Astrocyte (in vitro differentiated cells and primary cell): ENCODE results near the gene DCUN1D3. TPM values are rescaled to one million over a fixed set of nuclear protein-coding genes. Genes with fewer than 3 reads are reported as not detected.

Experiments
- DNase-seq: peaks from one replicate; pipeline ENCODE4 v3.0.0-alpha.2; 2010; ENCODE audit warnings: low read depth
- FAIRE-seq: peaks from 2 replicates; lab custom pipeline; 2011; peaks lifted over from hg19 to GRCh38; lab: Jason Lieb, UNC
- H2AFZ ChIP-seq: 2 replicates; pipeline ENCODE4 v1.6.0; 2012; ENCODE audit warnings: low read depth, low read length, inconsistent platforms
- H3K27ac ChIP-seq: 2 replicates; pipeline ENCODE4 v1.5.1; 2011; ENCODE audit warnings: low read depth, low read length, inconsistent platforms
- H3K27me3 ChIP-seq: 2 replicates; pipeline ENCODE4 v1.6.0; 2011; ENCODE audit warnings: low read length, inconsistent platforms; ENCODE audit not compliant: insufficient read depth
- H3K36me3 ChIP-seq: 2 replicates; pipeline ENCODE4 v1.5.1; 2011; ENCODE audit warnings: low read length, inconsistent platforms; ENCODE audit not compliant: insufficient read depth
- H3K4me1 ChIP-seq: 2 replicates; pipeline ENCODE4 v1.5.1; 2011; ENCODE audit warnings: low read length, inconsistent platforms; ENCODE audit not compliant: insufficient read depth
- H3K4me2 ChIP-seq: 2 replicates; pipeline ENCODE4 v1.6.0; 2012; ENCODE audit warnings: low read length, inconsistent platforms
- H3K4me3 ChIP-seq: 2 replicates; pipeline ENCODE4 v1.5.1; 2011; ENCODE audit warnings: low read depth, mild to moderate bottlenecking, low read length, inconsistent platforms; ENCODE audit not compliant: insufficient read depth
- H3K79me2 ChIP-seq: 2 replicates; pipeline ENCODE4 v1.6.0; 2012; ENCODE audit warnings: mild to moderate bottlenecking, low read length, inconsistent platforms; ENCODE audit not compliant: insufficient read depth
- H3K9ac ChIP-seq: 2 replicates; pipeline ENCODE4 v1.6.0; 2012; ENCODE audit warnings: mild to moderate bottlenecking, low read length, inconsistent platforms
- H3K9me3 ChIP-seq: 2 replicates; pipeline ENCODE4 v1.5.1; 2012; ENCODE audit warnings: low read depth, mild to moderate bottlenecking, low read length, inconsistent platforms; ENCODE audit not compliant: insufficient read depth
- H4K20me1 ChIP-seq: 2 replicates; pipeline ENCODE4 v1.6.0; 2012; ENCODE audit warnings: low read length, inconsistent platforms; ENCODE audit not compliant: insufficient read depth
- H3K27ac Mint-ChIP-seq: one replicate; pipeline ENCODE4 v1.8.0; 2021; ENCODE audit warnings: mild to moderate bottlenecking, mixed read lengths; ENCODE audit not compliant: unreplicated experiment
- H3K27me3 Mint-ChIP-seq: one replicate; pipeline ENCODE4 v1.8.0; 2021; ENCODE audit warnings: low read depth, mixed read lengths; ENCODE audit not compliant: unreplicated experiment
- H3K36me3 Mint-ChIP-seq: one replicate; pipeline ENCODE4 v1.8.0; 2021; ENCODE audit warnings: low read depth, mixed read lengths; ENCODE audit not compliant: unreplicated experiment
- H3K4me1 Mint-ChIP-seq: one replicate; pipeline ENCODE4 v1.8.0; 2021; ENCODE audit warnings: low read depth, mixed read lengths; ENCODE audit not compliant: unreplicated experiment
- H3K4me3 Mint-ChIP-seq: one replicate; pipeline ENCODE4 v1.8.0; 2021; ENCODE audit warnings: mild to moderate bottlenecking, moderate library complexity, mixed read lengths; ENCODE audit not compliant: unreplicated experiment
- H3K9me3 Mint-ChIP-seq: one replicate; pipeline ENCODE4 v1.8.0; 2021; ENCODE audit warnings: mild to moderate bottlenecking, mixed read lengths; ENCODE audit not compliant: unreplicated experiment
- EZH2 ChIP-seq: IDR thresholded peaks from 2 replicates; pipeline ENCODE4 v1.6.1; 2012; ENCODE audit warnings: mild to moderate bottlenecking, low read length, inconsistent platforms; ENCODE audit not compliant: insufficient read depth
- total RNA-seq: library from RNA; stranded (reverse); gene quantifications from 2 replicates; pipeline ENCODE4 v1.2.1, GENCODE V29; 2021
- TF ChIP-seq, protein P1 (sequence below): IDR thresholded peaks from 2 replicates; pipeline ENCODE4 v1.5.1; 2011; ENCODE audit warnings: low read depth, mild to moderate bottlenecking, inconsistent platforms, low read length, moderate library complexity; ENCODE audit not compliant: insufficient read depth

DCUN1D3 gene
- total RNA-seq, 1 donor from 2014 or later = 34.0 TPM

DNA sequence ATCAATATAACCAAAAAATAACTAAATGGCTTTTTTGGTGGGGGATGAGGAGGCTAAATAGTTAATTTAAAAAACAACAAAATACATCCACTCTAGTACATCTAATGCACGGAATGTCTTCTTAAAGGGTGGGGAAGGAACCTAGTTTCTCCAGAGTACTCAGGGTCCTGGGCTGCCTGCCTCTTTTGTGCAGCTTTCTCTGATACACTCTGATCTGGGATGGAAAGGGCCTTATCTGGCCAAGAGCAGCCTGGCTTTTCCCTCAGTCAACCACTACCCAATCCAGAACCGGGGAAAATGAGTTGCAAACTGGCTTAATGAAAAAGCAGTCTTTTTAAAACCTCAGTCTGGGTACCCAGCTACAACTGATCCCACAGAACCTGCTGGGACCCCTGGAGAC, 42.9 kb downstream of the DCUN1D3 start:
- TF ChIP-seq EZH2 = no peak
- TF ChIP-seq, protein P1, sequence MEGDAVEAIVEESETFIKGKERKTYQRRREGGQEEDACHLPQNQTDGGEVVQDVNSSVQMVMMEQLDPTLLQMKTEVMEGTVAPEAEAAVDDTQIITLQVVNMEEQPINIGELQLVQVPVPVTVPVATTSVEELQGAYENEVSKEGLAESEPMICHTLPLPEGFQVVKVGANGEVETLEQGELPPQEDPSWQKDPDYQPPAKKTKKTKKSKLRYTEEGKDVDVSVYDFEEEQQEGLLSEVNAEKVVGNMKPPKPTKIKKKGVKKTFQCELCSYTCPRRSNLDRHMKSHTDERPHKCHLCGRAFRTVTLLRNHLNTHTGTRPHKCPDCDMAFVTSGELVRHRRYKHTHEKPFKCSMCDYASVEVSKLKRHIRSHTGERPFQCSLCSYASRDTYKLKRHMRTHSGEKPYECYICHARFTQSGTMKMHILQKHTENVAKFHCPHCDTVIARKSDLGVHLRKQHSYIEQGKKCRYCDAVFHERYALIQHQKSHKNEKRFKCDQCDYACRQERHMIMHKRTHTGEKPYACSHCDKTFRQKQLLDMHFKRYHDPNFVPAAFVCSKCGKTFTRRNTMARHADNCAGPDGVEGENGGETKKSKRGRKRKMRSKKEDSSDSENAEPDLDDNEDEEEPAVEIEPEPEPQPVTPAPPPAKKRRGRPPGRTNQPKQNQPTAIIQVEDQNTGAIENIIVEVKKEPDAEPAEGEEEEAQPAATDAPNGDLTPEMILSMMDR = no peak
- Mint-ChIP-seq H3K4me3 (no peak overlapping the region), H3K27me3 (no peaks in the 10 kb centered on the region), H3K27ac (no peak overlapping the region), H3K36me3 (peaks cover 32% of the 10 kb centered on the region), H3K9me3 (no peaks in the 10 kb centered on the region), H3K4me1 (peaks cover 17% of the 10 kb centered on the region)
- Histone ChIP-seq H3K36me3 (peaks cover 12% of the 10 kb centered on the region), H3K4me3 (no peak overlapping the region), H2AFZ (no peak overlapping the region), H3K27ac (no peak overlapping the region), H3K4me1 (peaks cover 6% of the 10 kb centered on the region), H3K4me2 (no peak overlapping the region), H4K20me1 (peaks cover 9% of the 10 kb centered on the region), H3K9ac (no peak overlapping the region), H3K27me3 (no peaks in the 10 kb centered on the region), H3K79me2 (peaks cover 25% of the 10 kb centered on the region), H3K9me3 (no peaks in the 10 kb centered on the region)
- FAIRE-seq (no peak), DNase-seq (no peak)

DNA sequence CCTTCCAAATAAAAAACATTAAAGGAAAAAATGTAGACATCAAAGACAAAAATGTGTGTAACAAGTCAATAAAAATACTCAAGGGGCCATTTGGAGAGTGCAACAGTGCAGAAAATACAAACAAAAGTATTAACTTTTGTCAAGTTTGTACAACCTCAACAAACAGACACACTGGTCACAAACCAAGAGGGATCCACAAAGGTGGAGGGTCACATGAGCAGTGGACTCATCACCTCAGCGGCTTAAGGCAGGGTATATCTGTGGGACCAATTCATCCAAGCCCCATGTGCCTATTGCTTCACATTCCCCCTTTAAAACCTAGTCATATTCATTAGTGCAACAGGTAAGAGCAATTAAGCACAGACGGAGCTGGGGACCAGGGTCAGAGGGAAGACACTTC, 45.2 kb downstream of the DCUN1D3 start:
- Histone ChIP-seq H3K4me1 (peaks cover 19% of the 10 kb centered on the region), H3K36me3 (peaks cover 5% of the 10 kb centered on the region), H3K4me3 (no peak overlapping the region), H3K27me3 (no peaks in the 10 kb centered on the region), H2AFZ (no peak overlapping the region), H3K79me2 (peaks cover 7% of the 10 kb centered on the region), H3K9ac (no peak overlapping the region), H4K20me1 (peaks cover 9% of the 10 kb centered on the region), H3K9me3 (no peaks in the 10 kb centered on the region), H3K4me2 (no peak overlapping the region), H3K27ac (no peak overlapping the region)
- Mint-ChIP-seq H3K4me3 (no peak overlapping the region), H3K36me3 (peaks cover 23% of the 10 kb centered on the region), H3K4me1 (peaks cover 33% of the 10 kb centered on the region), H3K27me3 (no peaks in the 10 kb centered on the region), H3K27ac (no peak overlapping the region), H3K9me3 (no peaks in the 10 kb centered on the region)
- no peak for FAIRE-seq
- no peak for DNase-seq
- TF ChIP-seq EZH2 = no peak
- TF ChIP-seq, protein P1 = no peak

DNA sequence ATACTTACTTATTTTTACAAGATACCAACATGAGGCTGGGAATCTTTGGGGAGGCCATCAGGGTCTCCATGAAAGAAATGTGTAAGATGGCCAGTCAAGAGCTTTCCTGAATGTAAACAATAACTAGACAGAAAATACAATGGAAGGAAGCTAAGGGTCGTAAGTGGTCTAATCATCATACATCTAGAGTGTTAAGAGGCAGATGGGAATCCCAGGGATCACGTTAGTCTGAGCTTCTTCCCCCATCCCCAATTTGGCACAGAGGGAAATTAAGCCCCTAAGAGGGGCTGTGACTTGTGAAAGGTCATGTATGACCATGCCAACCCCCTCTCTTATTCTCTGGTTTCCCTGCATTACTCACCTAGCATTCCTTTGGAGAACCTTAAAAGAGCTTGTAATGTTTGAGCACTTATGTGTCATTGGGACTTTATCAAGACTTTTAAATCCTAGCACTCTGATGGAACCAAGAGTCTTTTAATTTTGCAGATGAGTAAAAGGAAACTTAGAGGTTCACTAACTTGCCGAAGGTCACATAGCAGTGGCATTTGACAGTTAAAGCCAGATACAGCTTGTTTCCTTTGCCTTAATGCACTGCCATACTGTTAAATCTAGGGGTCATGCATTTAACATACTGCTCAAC, 46.1 kb downstream of the DCUN1D3 start:
- Mint-ChIP-seq H3K9me3 (no peaks in the 10 kb centered on the region), H3K4me1 (peaks cover 33% of the 10 kb centered on the region), H3K27me3 (no peaks in the 10 kb centered on the region), H3K36me3 (peaks cover 20% of the 10 kb centered on the region), H3K27ac (peak overlapping the region; percentile 31), H3K4me3 (peak overlapping the region; percentile 35)
- Histone ChIP-seq H3K27me3 (no peaks in the 10 kb centered on the region), H3K4me1 (peaks cover 19% of the 10 kb centered on the region), H3K9me3 (no peaks in the 10 kb centered on the region), H3K4me3 (no peak overlapping the region), H3K4me2 (no peak overlapping the region), H4K20me1 (peaks cover 9% of the 10 kb centered on the region), H2AFZ (no peak overlapping the region), H3K27ac (no peak overlapping the region), H3K9ac (no peak overlapping the region), H3K79me2 (peaks cover 7% of the 10 kb centered on the region), H3K36me3 (peaks cover 5% of the 10 kb centered on the region)
- TF ChIP-seq EZH2 = no peak
- TF ChIP-seq, protein P1 = no peak
- DNase-seq (no peak), FAIRE-seq (no peak)
